Measurements from ENCODE around the gene PRKN. TPM values are rescaled to one million over a fixed set of nuclear protein-coding genes. Genes with fewer than 3 reads are reported as not detected.

PRKN gene
- total and polyA plus RNA-seq, 2 donors (not counting 3 experiments of a cell fraction or from before 2014, with no cell fraction given): 0.06 TPM; not detected in 1

- Histone ChIP-seq H3K79me2 (ENCODE audit: control insufficient read depth, insufficient read depth, low read length) (no peaks in the 10 kb centered on the region), H3K36me3 (ENCODE audit: control insufficient read depth in 2 of 2, extremely low read depth in 1 of 2, insufficient read depth in 2 of 2, low read length in 2 of 2) (no peaks in the 10 kb centered on the region), H2AFZ (ENCODE audit: low read depth, low read length) (no peak overlapping the region), H3K9ac (replicated peaks; ENCODE audit: extremely low read depth, insufficient read depth, low read length) (no peak overlapping the region), H3K9me1 (replicated peaks; ENCODE audit: control insufficient read depth, extremely low read depth, insufficient read depth, low read length) (no peaks in the 10 kb centered on the region), H3K9me3 (replicated peaks; ENCODE audit: control insufficient read depth, insufficient read depth, low read length) (no peaks in the 10 kb centered on the region), H3K4me3 (replicated peaks in 1 of 3; ENCODE audit: insufficient read depth in 1 of 3, low read depth in 1 of 3, low read length in 3 of 3) (no peak overlapping the region), H4K20me1 (replicated peaks; ENCODE audit: control insufficient read depth, extremely low read depth, insufficient read depth, low read length) (no peaks in the 10 kb centered on the region), H3K4me2 (ENCODE audit: insufficient read depth, low read length) (no peak overlapping the region), H3K27me3 (ENCODE audit: control insufficient read depth in 2 of 2, insufficient read depth in 2 of 2, low read length in 2 of 2) (no peaks in the 10 kb centered on the region), H3K27ac (ENCODE audit: insufficient read depth, low read depth, low read length) (no peak overlapping the region), H3K4me1 (ENCODE audit: control insufficient read depth, extremely low read depth, insufficient read depth, low read length) (no peaks in the 10 kb centered on the region)
- no TSS peak for BruUV-seq (replicated peaks)
- POLR2A ChIA-PET: no interaction called here
- FAIRE-seq (no peak), DNase-seq (ENCODE audit: low read depth, low spot score) (no peak)
- dilution Hi-C loops (cut with MboI; ENCODE audit: extremely low pct_ligation_motif_present, low sequenced_read_pairs): no loop called here
- TF ChIP-seq MAX (IDR thresholded peaks at IDR 0.05; ENCODE audit: insufficient read depth, insufficient read length): no peak
- TF ChIP-seq FOS (IDR thresholded peaks at IDR 0.05; ENCODE audit: borderline replicate concordance, insufficient read depth, low read length): no peak
- no peak for TF ChIP-seq POLR2A (IDR thresholded peaks at IDR 0.05; ENCODE audit: low read depth, low read length)
- TF ChIP-seq, protein P1, sequence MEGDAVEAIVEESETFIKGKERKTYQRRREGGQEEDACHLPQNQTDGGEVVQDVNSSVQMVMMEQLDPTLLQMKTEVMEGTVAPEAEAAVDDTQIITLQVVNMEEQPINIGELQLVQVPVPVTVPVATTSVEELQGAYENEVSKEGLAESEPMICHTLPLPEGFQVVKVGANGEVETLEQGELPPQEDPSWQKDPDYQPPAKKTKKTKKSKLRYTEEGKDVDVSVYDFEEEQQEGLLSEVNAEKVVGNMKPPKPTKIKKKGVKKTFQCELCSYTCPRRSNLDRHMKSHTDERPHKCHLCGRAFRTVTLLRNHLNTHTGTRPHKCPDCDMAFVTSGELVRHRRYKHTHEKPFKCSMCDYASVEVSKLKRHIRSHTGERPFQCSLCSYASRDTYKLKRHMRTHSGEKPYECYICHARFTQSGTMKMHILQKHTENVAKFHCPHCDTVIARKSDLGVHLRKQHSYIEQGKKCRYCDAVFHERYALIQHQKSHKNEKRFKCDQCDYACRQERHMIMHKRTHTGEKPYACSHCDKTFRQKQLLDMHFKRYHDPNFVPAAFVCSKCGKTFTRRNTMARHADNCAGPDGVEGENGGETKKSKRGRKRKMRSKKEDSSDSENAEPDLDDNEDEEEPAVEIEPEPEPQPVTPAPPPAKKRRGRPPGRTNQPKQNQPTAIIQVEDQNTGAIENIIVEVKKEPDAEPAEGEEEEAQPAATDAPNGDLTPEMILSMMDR (IDR thresholded peaks at IDR 0.05; ENCODE audit: extremely low read depth in 1 of 2, insufficient read depth in 1 of 2, low read depth in 1 of 2, low read length in 2 of 2): no peak
- no peak for TF ChIP-seq POLR2AphosphoS5 (IDR thresholded peaks at IDR 0.05; ENCODE audit: insufficient read depth, low read depth, low read length)
- no peak for TF ChIP-seq JUN (IDR thresholded peaks at IDR 0.05; ENCODE audit: borderline replicate concordance, insufficient read depth, insufficient read length, low read depth)
- TF ChIP-seq GATA2 (IDR thresholded peaks at IDR 0.05; ENCODE audit: insufficient read depth, insufficient read length, low read depth, low read length): no peak
- TF ChIP-seq MYC (IDR thresholded peaks at IDR 0.05; ENCODE audit: low read depth, low read length): no peak
- TF ChIP-seq EZH2 (IDR thresholded peaks at IDR 0.05; ENCODE audit: borderline replicate concordance, low read depth, low read length, severe bottlenecking): no peak
- intact Hi-C loops (cut with micrococcal nuclease): no loop called here
- CTCF ChIA-PET: no interaction called here
These were observed 483.5 kb downstream of the PRKN start for GRCh38 chr6:162244031-162244430.

All from endothelial cell of umbilical vein (primary cell).